Left hindlimb (tissue), 1 donor: ENCODE data around the gene USP6NL.
"Not testable (repeated sequence)": the region's sequence is repeated elsewhere in the genome, so short reads cannot be mapped to it uniquely, and the experiment has no call there.

Experiments used
- DNase-seq: peaks from one replicate; pipeline ENCODE4 v3.0.0-alpha.2; 2018

The USP6NL gene

GRCh38 chr10:11441151-11441535 lies 170.3 kb downstream of the USP6NL start:
- no peak for DNase-seq

DNA sequence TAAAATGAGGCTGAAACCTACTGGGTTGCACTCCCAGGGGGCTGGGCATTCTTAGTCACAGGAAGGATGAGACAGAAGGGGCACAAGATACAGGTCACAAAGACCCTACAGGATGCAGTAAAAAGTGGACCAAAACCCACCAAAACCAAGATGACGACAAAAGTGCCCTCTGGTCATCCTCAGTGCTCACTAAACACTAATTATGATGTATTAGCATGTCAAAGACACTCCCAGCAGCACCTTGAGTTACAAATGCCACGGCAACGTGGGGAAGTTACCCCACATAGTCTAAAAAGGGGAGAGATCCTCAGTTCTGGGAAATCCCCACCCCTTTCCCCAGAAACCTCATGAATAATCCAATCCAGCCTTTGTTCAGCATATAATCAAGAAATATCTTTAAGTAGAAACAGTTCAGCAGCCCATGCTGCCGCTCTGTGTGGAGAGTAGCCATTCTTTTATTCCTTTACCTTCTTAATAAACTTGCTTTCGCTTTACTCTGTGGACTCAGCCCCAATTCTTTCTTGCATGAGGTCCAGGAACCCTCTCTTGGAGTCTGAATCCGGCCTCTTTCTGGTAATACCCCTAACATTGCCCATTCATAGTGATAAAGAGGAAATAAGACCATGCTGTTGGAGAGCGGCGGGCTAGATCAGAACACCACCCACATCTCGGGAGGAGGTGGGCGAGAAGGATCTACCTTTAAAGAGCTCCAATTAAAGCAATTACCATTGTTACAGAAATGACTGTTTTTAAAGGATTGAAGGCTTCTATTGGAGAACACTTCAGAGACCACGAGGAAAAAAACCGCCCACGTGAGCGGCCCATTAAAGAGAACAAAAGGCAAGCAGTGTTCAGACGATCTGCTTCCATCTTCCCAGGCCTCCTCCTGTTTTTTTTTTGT lies 170.9 kb downstream of the USP6NL start:
- no peak for DNase-seq

- no peak for DNase-seq
These were observed 171.9 kb downstream of the USP6NL start for GRCh38 chr10:11439523-11440053.

- no peak for DNase-seq
These were observed 173.9 kb downstream of the USP6NL start for GRCh38 chr10:11437391-11438142.

GRCh38 chr10:11436445-11436844 lies 175.0 kb downstream of the USP6NL start:
- not testable (repeated sequence) for DNase-seq

DNA sequence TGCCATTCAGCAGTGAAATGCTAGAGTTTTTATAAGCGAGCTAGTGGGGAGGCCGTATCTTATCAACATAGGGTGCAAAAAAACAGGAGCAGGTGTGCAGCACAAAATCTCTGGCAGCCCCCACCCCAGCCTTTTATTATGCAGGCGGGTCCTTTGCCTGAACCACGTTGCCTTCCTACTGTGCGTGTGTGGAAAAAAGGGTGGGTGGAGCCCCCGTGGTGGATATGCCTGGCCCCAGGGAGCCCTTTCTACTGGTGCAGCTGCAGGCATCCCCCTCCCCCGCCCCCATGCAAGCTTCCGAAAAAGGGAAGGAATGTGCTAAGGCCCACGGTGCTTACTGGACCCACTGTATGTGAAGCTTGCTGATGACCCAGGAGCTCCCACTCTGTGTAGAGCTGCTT lies 175.9 kb downstream of the USP6NL start:
- DNase-seq, result no peak

- DNase-seq, result no peak
These were observed 177.1 kb downstream of the USP6NL start for GRCh38 chr10:11434324-11434723.

- DNase-seq, result no peak
These were observed 177.8 kb downstream of the USP6NL start for GRCh38 chr10:11433657-11434056.

- no peak for DNase-seq
These were observed 180.3 kb downstream of the USP6NL start for GRCh38 chr10:11431216-11431555.

GRCh38 chr10:11430421-11431215 lies 180.8 kb downstream of the USP6NL start:
- DNase-seq, result no peak

GRCh38 chr10:11429439-11430052 lies 181.9 kb downstream of the USP6NL start:
- DNase-seq, result no peak

DNA sequence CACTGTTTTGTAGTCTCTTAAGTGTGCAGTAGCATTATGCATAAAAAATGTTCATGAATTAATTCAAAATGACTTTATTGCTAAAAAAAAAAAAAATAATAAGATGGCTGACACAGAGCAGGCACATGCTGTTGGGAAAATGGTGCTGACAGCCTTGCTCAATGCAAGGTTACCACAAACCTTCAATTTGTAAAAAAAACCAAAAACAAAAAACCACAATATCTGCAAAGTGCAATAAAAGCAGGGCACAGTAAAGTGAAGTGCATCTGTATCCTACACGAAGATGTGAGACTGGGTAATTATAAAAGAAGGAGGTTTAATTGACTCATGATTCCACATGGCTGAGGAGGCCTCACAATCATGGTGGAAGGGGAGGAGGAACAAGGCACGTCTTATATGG lies 185.8 kb downstream of the USP6NL start:
- no peak for DNase-seq

DNA sequence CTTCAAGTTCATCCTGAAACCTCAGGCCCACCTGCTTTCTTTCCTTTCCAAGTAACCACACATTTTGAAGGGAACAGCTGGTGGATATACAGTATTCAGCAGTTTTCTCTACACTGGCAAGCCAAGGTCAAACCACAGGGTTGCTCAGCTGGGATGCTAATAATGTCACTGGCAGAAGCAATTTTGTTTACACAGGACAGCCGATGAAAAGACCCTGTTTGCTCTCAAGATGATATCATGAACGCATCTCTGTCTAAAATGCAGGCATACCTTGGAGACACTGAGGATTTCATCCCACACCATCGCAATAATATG lies 186.2 kb downstream of the USP6NL start:
- no peak for DNase-seq

GRCh38 chr10:11424456-11425295 lies 186.8 kb downstream of the USP6NL start:
- no peak for DNase-seq

GRCh38 chr10:11416974-11417373 lies 194.5 kb downstream of the USP6NL start:
- no peak for DNase-seq

GRCh38 chr10:11415095-11415494 lies 196.4 kb downstream of the USP6NL start:
- no peak for DNase-seq

DNA sequence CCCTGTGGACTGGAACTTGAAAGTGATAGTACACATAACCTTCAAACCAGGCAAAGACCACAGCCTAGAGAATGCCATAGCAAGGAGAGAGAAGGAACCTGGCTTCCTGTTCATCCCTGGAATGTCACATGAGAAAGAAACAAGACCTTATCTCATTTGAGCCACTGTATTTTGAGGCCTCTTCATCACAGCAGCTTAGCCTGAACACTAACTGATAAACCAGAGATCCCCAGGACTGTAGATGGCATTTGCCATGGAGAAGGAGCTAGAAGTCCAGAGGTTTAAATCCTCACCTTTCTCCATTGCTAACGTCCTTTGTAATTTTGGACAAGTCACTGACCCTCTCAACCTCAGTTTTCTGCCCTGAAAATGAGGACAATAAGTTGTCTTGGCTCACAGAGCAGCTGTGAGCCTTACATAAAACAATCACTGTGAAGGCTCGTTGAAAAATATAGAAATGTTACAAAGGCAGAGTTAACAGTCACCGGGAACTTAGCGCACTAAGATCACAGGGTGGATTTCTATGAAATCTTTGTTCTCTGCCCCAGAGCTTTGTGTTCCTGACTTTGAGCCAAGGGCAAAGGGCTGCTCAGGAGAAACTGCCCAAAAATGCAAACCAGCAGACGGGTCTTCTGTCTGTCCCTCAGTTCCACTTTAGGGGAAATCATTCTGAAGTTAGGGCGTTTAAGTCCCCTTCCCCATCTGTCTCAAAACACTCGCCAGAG lies 197.0 kb downstream of the USP6NL start:
- DNase-seq, result no peak

DNA sequence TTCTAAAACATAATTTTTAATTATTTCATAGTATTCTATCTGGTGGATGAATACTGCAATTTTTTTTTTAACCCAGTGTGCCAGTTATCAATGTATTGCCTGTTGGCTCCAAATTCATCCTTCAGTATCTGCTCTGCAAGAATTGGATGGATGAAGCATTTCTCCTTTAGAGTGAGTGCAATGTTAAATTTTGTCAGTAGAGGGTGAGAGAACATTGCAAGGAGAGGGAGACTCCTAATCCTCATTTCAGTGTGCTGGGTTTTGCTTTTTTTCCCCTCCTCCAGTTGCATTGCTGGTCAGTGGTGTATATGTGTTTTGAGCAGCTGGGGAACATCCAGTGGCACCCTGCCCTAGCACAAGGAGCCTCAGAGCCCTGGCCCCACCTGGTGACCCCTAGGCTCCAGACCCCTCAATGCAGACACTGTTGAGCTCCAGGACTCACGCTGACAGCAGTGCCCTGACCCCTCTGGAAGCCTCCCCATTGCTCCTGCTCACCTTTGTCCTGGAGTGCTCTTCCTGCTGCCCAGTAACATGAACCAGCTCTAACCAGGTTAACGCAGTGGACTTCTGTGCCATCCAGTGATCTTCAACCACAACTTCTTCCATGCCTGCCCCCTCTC lies 199.4 kb downstream of the USP6NL start:
- no peak for DNase-seq

DNA sequence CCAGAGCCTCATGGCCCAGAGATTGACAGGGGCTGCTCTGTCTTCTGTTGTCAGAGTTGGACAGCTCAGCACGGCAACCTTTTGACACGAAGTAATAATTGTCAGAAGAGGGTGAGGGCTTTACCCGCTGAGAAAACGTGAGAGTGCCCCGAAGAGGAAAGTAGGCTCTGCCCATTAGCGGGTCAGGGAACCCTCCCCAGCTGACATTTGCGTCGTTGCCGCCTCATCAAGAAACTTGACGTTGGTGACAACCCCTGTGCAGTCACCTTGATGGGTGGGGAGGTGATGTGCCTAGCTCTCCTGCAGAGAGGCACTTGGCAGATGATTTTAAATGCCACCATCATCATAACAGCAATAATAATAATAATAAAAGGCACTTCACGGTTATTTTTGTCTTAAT lies 202.1 kb downstream of the USP6NL start:
- DNase-seq, result no peak

GRCh38 chr10:11407939-11408338 lies 203.5 kb downstream of the USP6NL start:
- no peak for DNase-seq

- no peak for DNase-seq
These were observed 204.7 kb downstream of the USP6NL start for GRCh38 chr10:11406746-11407145.
